HepG2 (cell line): ENCODE data around the gene NEU4. TPM values are rescaled to one million over a fixed set of nuclear protein-coding genes. Genes with fewer than 3 reads are reported as not detected.

Experiments
- AHDC1 ChIP-seq: sonication (generic); formaldehyde crosslinking; IDR thresholded peaks from 2 replicates; pipeline ENCODE4 v1.5.1; 2020; ENCODE audit warnings: mild to moderate bottlenecking, missing genetic modification reagents, borderline replicate concordance
- ATF7-NPFF ChIP-seq: sonication (generic); formaldehyde crosslinking; IDR thresholded peaks from 2 replicates; pipeline ENCODE4 v1.8.1; 2023; ENCODE audit warnings: mild to moderate bottlenecking, low read depth, missing genetic modification reagents, moderate library complexity
- CC2D1A ChIP-seq: sonication (generic); formaldehyde crosslinking; IDR thresholded peaks from 2 replicates; pipeline ENCODE4 v1.8.1; 2023; ENCODE audit warnings: mild to moderate bottlenecking, missing genetic modification reagents
- DNMT3B ChIP-seq: conservative IDR thresholded peaks from 2 replicates; pipeline ENCODE4 v1.6.1; 2016; ENCODE audit warnings: missing biosample characterization, control low read depth
- GPBP1L1 ChIP-seq: sonication (generic); formaldehyde crosslinking; IDR thresholded peaks from 2 replicates; pipeline ENCODE4 v1.5.0; 2020; ENCODE audit warnings: mild to moderate bottlenecking, missing genetic modification reagents
- HIC2 ChIP-seq: sonication (generic); formaldehyde crosslinking; IDR thresholded peaks from 2 replicates; pipeline ENCODE4 v1.9.0; 2022; ENCODE audit warnings: low read depth, missing genetic modification reagents
- NBN ChIP-seq: fragments of 450-650 bp; conservative IDR thresholded peaks from 2 replicates; pipeline ENCODE4 v1.6.1; 2017
- NR2F6 ChIP-seq, 2 experiments: IDR thresholded peaks; 2 replicates each; pipeline ENCODE4 v1.6.1; 2016; ENCODE audit warnings: antibody characterized with exemption in 1 of 2, mild to moderate bottlenecking in 1 of 2
- SP5 ChIP-seq: IDR thresholded peaks from 2 replicates; pipeline ENCODE4 v1.6.1; 2016; ENCODE audit warnings: low read depth, borderline replicate concordance
- SRSF9 ChIP-seq: fragments of 200-400 bp; formaldehyde crosslinking; IDR thresholded peaks from 2 replicates; pipeline ENCODE4 v1.6.1; 2018; ENCODE audit warnings: borderline replicate concordance, mild to moderate bottlenecking, low read depth, low read length; ENCODE audit not compliant: insufficient read depth, poor library complexity, severe bottlenecking
- TRIM22 ChIP-seq: fragments of 450-650 bp; IDR thresholded peaks from 2 replicates; pipeline ENCODE4 v1.6.1; 2017
- ZBTB39 ChIP-seq: sonication (generic); formaldehyde crosslinking; IDR thresholded peaks from 2 replicates; pipeline ENCODE4 v1.5.0; 2020; ENCODE audit warnings: missing genetic modification reagents
- ZFP36 ChIP-seq: fragments of 150-350 bp; IDR thresholded peaks from 2 replicates; pipeline ENCODE4 v1.6.1; 2018; ENCODE audit warnings: borderline replicate concordance, low read length, low read depth; ENCODE audit not compliant: partially characterized antibody
- ZNF296 ChIP-seq: sonication (generic); formaldehyde crosslinking; conservative IDR thresholded peaks from 2 replicates; pipeline ENCODE4 v1.5.0; 2020; ENCODE audit warnings: mild to moderate bottlenecking, missing genetic modification reagents
- ZNF883 ChIP-seq: sonication (generic); formaldehyde crosslinking; IDR thresholded peaks from 2 replicates; pipeline ENCODE4 v1.5.1; 2020; ENCODE audit warnings: mild to moderate bottlenecking, missing genetic modification reagents; ENCODE audit errors: not compliant biosample characterization
- ZSCAN31 ChIP-seq: sonication (generic); formaldehyde crosslinking; IDR thresholded peaks from 2 replicates; pipeline ENCODE4 v1.5.0; 2020; ENCODE audit warnings: low read depth, mild to moderate bottlenecking, missing genetic modification reagents
- polyA plus RNA-seq, 8 experiments: library from polyadenylated mRNA; depleted of rRNA in 3 of 8; stranded (reverse) in 7 of 8; unstranded in 1 of 8; fragments of >200 nt; fragmentation: Illumina TruSeq in 4 of 8; extraction: Trizol in 4 of 8; gene quantifications; 2 replicates each; pipeline versions ENCODE4 v1.2.1 to v1.2.3, GENCODE V29; 2011 to 2016; ENCODE audit warnings: low read depth in 4 of 8, missing spikeins in 1 of 8, mixed read lengths in 1 of 8; ENCODE audit not compliant: insufficient read depth in 1 of 8
- total RNA-seq, 5 experiments: library from RNA; depleted of rRNA; stranded (reverse); fragments of >200 nt; fragmentation: Illumina TruSeq; extraction: Trizol; gene quantifications; 2 replicates each; pipeline ENCODE4 v1.2.3, GENCODE V29; 2016; ENCODE audit warnings: low read depth in 1 of 5

NEU4 gene
- total and polyA plus RNA-seq, 2 of the 13 experiments (the other 11 are each of a cell fraction or from before 2014, with no cell fraction given) = 53.5 to 107 TPM

GRCh38 chr2:241858206-241859016 lies 49.4 kb downstream of the NEU4 start, which contains the start of gene PDCD1 (continued):
- TF ChIP-seq ATF7-NPFF = no peak
- TF ChIP-seq NR2F6 (IDR thresholded peaks at IDR 0.05) = no peak
- TF ChIP-seq NR2F6 (CRISPR knock-in tag; IDR thresholded peaks at IDR 0.05) = no peak
- TF ChIP-seq GPBP1L1 (CRISPR knock-in tag) = no peak
- peak; percentile 55 for TF ChIP-seq ZNF883
- TF ChIP-seq AHDC1 (CRISPR knock-in tag) = no peak
- TF ChIP-seq HIC2 (CRISPR knock-in tag) = no peak
- TF ChIP-seq ZBTB39 (CRISPR knock-in tag) = no peak
- TF ChIP-seq DNMT3B = no peak
- TF ChIP-seq SP5 = 0 out of 2 replicates have a peak, but pooled peaks have one; percentile 25
- TF ChIP-seq NBN = no peak
- TF ChIP-seq ZFP36 = no peak
- TF ChIP-seq TRIM22 = no peak
- TF ChIP-seq ZSCAN31 = no peak
- no peak for TF ChIP-seq ZNF296
- TF ChIP-seq CC2D1A (CRISPR knock-in tag) = no peak
- TF ChIP-seq SRSF9 = no peak
